Epithelial cell of proximal tubule (primary cell): Measurements from ENCODE around the gene NYAP2. TPM values are rescaled to one million over a fixed set of nuclear protein-coding genes. Genes with fewer than 3 reads are reported as not detected.
A peak's percentile ranks its signal among the peaks of the same experiment; 100 is the strongest.

Experiments used
- DNase-seq: peaks from one replicate; pipeline ENCODE4 v3.0.0-alpha.2; 2011; ENCODE audit warnings: low read depth
- H3K4me3 ChIP-seq: 2 replicates; pipeline ENCODE4 v1.5.1; 2011; ENCODE audit warnings: low read depth, mild to moderate bottlenecking, low read length
- CTCF ChIP-seq: conservative IDR thresholded peaks from 2 replicates; pipeline ENCODE4 v1.5.1; 2012; ENCODE audit warnings: low read depth, mild to moderate bottlenecking, low read length
- total RNA-seq: library from RNA; depleted of rRNA; stranded (reverse); fragments of >200 nt; gene quantifications from 2 replicates; pipeline ENCODE4 v1.2.3, GENCODE V29; 2015

NYAP2 gene
- total RNA-seq, 1 donor from 2014 or later = not detected

- DNase-seq = no peak
- no peak for TF ChIP-seq CTCF
- H3K4me3 ChIP-seq = no peak overlapping the region
These were observed 19.5 kb downstream of the NYAP2 start for GRCh38 chr2:225419033-225419432.

GRCh38 chr2:225422145-225422544 is 22.6 kb downstream of the NYAP2 start:
- no peak for DNase-seq
- H3K4me3 ChIP-seq = no peak overlapping the region
- no peak for TF ChIP-seq CTCF

- no peak for TF ChIP-seq CTCF
- no peak overlapping the region for H3K4me3 ChIP-seq
These were observed 25.8 kb downstream of the NYAP2 start for GRCh38 chr2:225425284-225425683.

GRCh38 chr2:225428360-225428759 is 28.9 kb downstream of the NYAP2 start:
- H3K4me3 ChIP-seq = no peak overlapping the region
- DNase-seq = no peak
- TF ChIP-seq CTCF = no peak

More at GRCh38 chr2:225425284-225425683, 25.8 kb downstream of the NYAP2 start:
- DNase-seq = no peak

GRCh38 chr2:225429717-225430116 is 30.2 kb downstream of the NYAP2 start:
- no peak overlapping the region for H3K4me3 ChIP-seq
- peak; percentile 36 for DNase-seq
- no peak for TF ChIP-seq CTCF

GRCh38 chr2:225431105-225431863 is 31.8 kb downstream of the NYAP2 start:
- no peak for TF ChIP-seq CTCF
- H3K4me3 ChIP-seq = no peak overlapping the region
- DNase-seq = no peak

GRCh38 chr2:225434014-225434413 is 34.5 kb downstream of the NYAP2 start:
- no peak overlapping the region for H3K4me3 ChIP-seq
- no peak for TF ChIP-seq CTCF

More at GRCh38 chr2:225434014-225434413, 34.5 kb downstream of the NYAP2 start:
- no peak for DNase-seq
